ENCODE measurements around the gene ARMC5.
"Not testable (repeated sequence)": the region's sequence is repeated elsewhere in the genome, so short reads cannot be mapped to it uniquely, and the experiment has no call there.

The ARMC5 gene

GRCh38 chr16:31501966-31502348 lies 42.7 kb downstream of the ARMC5 start:
- TF ChIP-seq, protein P1, sequence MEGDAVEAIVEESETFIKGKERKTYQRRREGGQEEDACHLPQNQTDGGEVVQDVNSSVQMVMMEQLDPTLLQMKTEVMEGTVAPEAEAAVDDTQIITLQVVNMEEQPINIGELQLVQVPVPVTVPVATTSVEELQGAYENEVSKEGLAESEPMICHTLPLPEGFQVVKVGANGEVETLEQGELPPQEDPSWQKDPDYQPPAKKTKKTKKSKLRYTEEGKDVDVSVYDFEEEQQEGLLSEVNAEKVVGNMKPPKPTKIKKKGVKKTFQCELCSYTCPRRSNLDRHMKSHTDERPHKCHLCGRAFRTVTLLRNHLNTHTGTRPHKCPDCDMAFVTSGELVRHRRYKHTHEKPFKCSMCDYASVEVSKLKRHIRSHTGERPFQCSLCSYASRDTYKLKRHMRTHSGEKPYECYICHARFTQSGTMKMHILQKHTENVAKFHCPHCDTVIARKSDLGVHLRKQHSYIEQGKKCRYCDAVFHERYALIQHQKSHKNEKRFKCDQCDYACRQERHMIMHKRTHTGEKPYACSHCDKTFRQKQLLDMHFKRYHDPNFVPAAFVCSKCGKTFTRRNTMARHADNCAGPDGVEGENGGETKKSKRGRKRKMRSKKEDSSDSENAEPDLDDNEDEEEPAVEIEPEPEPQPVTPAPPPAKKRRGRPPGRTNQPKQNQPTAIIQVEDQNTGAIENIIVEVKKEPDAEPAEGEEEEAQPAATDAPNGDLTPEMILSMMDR (IDR thresholded peaks at IDR 0.05; ENCODE audit: low read depth, low read length, poor library complexity, severe bottlenecking): no peak
- no peak for TF ChIP-seq EZH2phosphoT487 (IDR thresholded peaks at IDR 0.05; ENCODE audit: borderline replicate concordance, low read length)
- peaks cover 16% of the 10 kb centered on the region for H3K4me1 ChIP-seq (ENCODE audit: control insufficient read depth, low read length)
- no peak overlapping the region for H3K4me3 ChIP-seq (ENCODE audit: low read length)
- peaks cover 6% of the 10 kb centered on the region; the same call in 1 of the 2 replicates for H3K36me3 ChIP-seq (ENCODE audit: control insufficient read depth, low read length)
- H3K9me2 ChIP-seq (replicated peaks; ENCODE audit: control insufficient read depth, low read length): no peaks in the 10 kb centered on the region
- peaks cover 5% of the 10 kb centered on the region; the same call in 1 of the 2 replicates for H4K20me1 ChIP-seq (ENCODE audit: control insufficient read depth, insufficient read depth, low read depth, low read length)
- H3F3A ChIP-seq (ENCODE audit: control insufficient read depth, insufficient read depth): peaks cover 7% of the 10 kb centered on the region
- H3K27ac ChIP-seq (ENCODE audit: low read depth, low read length): no peak overlapping the region
- peaks cover 2% of the 10 kb centered on the region; the same call in 1 of the 2 replicates for H3K79me2 ChIP-seq (ENCODE audit: control insufficient read depth, low read length)
- H3K9me3 ChIP-seq (ENCODE audit: control insufficient read depth, insufficient read depth, low read length): no peaks in the 10 kb centered on the region
- no peaks in the 10 kb centered on the region for H3K27me3 ChIP-seq (ENCODE audit: control insufficient read depth, low read length)
- H3K4me2 ChIP-seq (ENCODE audit: low read length): no peak overlapping the region

DNA sequence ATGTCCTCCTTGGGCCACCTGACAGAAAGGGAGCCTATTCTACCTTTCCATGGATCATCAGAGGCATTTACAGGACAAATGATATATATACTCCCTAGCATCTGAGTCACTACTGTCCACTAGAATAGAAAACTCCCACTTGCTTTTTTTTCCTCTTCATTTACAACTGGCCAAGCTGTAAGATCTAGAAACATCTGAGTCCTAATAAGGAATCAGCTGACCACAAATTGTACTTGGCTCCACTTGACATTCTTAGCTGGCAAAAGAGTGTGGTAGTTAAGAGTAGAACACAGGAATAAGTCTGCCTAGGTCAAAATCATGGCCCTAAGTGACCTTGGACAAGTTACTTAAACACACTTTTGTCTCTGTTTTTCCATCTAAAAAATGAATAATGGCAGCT lies 43.7 kb downstream of the ARMC5 start:
- Histone ChIP-seq H3K4me1 (ENCODE audit: control insufficient read depth, low read length) (peaks cover 24% of the 10 kb centered on the region), H4K20me1 (ENCODE audit: control insufficient read depth, insufficient read depth, low read depth, low read length) (peaks cover 5% of the 10 kb centered on the region; the same call in 1 of the 2 replicates), H3K27me3 (ENCODE audit: control insufficient read depth, low read length) (no peaks in the 10 kb centered on the region), H3K4me3 (ENCODE audit: low read length) (no peak overlapping the region), H3F3A (ENCODE audit: control insufficient read depth, insufficient read depth) (peaks cover 7% of the 10 kb centered on the region), H3K79me2 (ENCODE audit: control insufficient read depth, low read length) (peaks cover 12% of the 10 kb centered on the region), H3K9me3 (ENCODE audit: control insufficient read depth, insufficient read depth, low read length) (no peaks in the 10 kb centered on the region), H3K9me2 (replicated peaks; ENCODE audit: control insufficient read depth, low read length) (no peaks in the 10 kb centered on the region), H3K4me2 (ENCODE audit: low read length) (no peak overlapping the region), H3K36me3 (ENCODE audit: control insufficient read depth, low read length) (peaks cover 6% of the 10 kb centered on the region; the same call in 1 of the 2 replicates), H3K27ac (ENCODE audit: low read depth, low read length) (no peak overlapping the region)
- TF ChIP-seq EZH2phosphoT487 (IDR thresholded peaks at IDR 0.05; ENCODE audit: borderline replicate concordance, low read length): no peak

DNA sequence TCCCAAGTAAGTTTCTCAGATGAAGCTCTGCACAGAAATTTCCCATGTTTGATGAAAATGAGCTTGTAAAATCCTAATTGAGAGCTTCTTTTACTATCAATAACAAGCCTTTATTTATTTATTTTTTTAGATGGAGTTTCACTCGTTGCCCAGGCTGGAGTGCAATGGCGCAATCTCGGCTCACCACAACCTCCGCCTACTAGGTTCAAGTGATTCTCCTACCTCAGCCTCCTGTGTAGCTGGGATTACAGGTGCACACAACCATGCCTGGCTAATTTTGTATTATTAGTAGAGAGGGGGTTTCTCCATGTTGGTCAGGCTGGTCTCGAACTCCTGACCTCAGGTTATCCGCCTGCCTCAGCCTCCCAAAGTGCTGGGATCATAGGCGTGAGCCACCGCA lies 44.3 kb downstream of the ARMC5 start:
- H4K20me1 ChIP-seq (ENCODE audit: control insufficient read depth, insufficient read depth, low read depth, low read length); H3K4me2 ChIP-seq (ENCODE audit: low read length); H3K9me3 ChIP-seq (ENCODE audit: control insufficient read depth, insufficient read depth, low read length); H3K36me3 ChIP-seq (ENCODE audit: control insufficient read depth, low read length); H3F3A ChIP-seq (ENCODE audit: control insufficient read depth, insufficient read depth); H3K27ac ChIP-seq (ENCODE audit: low read depth, low read length); H3K9me2 ChIP-seq (replicated peaks; ENCODE audit: control insufficient read depth, low read length); H3K4me3 ChIP-seq (ENCODE audit: low read length); H3K27me3 ChIP-seq (ENCODE audit: control insufficient read depth, low read length): not testable (repeated sequence)
- Histone ChIP-seq H3K4me1 (ENCODE audit: control insufficient read depth, low read length) (peaks cover 24% of the 10 kb centered on the region), H3K79me2 (ENCODE audit: control insufficient read depth, low read length) (peaks cover 16% of the 10 kb centered on the region)

GRCh38 chr16:31504159-31504558 lies 44.9 kb downstream of the ARMC5 start:
- no peak overlapping the region for H3K4me3 ChIP-seq (ENCODE audit: low read length)
- H3K36me3 ChIP-seq (ENCODE audit: control insufficient read depth, low read length): peaks cover 6% of the 10 kb centered on the region; the same call in 1 of the 2 replicates
- H3K27me3 ChIP-seq (ENCODE audit: control insufficient read depth, low read length): no peaks in the 10 kb centered on the region
- H3K4me1 ChIP-seq (ENCODE audit: control insufficient read depth, low read length): peaks cover 28% of the 10 kb centered on the region
- TF ChIP-seq EZH2phosphoT487 (IDR thresholded peaks at IDR 0.05; ENCODE audit: borderline replicate concordance, low read length): no peak
- TF ChIP-seq, protein P1 (IDR thresholded peaks at IDR 0.05; ENCODE audit: low read depth, low read length, poor library complexity, severe bottlenecking): no peak
- H3F3A ChIP-seq (ENCODE audit: control insufficient read depth, insufficient read depth): peaks cover 7% of the 10 kb centered on the region
- peaks cover 20% of the 10 kb centered on the region for H3K79me2 ChIP-seq (ENCODE audit: control insufficient read depth, low read length)
- H3K4me2 ChIP-seq (ENCODE audit: low read length): no peak overlapping the region
- no peak overlapping the region for H3K27ac ChIP-seq (ENCODE audit: low read depth, low read length)
- no peaks in the 10 kb centered on the region for H3K9me3 ChIP-seq (ENCODE audit: control insufficient read depth, insufficient read depth, low read length)
- H4K20me1 ChIP-seq (ENCODE audit: control insufficient read depth, insufficient read depth, low read depth, low read length): peaks cover 5% of the 10 kb centered on the region; the same call in 1 of the 2 replicates
- H3K9me2 ChIP-seq (replicated peaks; ENCODE audit: control insufficient read depth, low read length): no peaks in the 10 kb centered on the region
